ENCODE measurements around the gene ZBTB43. TPM values are rescaled to one million over a fixed set of nuclear protein-coding genes. Genes with fewer than 3 reads are reported as not detected.
"Not testable (repeated sequence)": the region's sequence is repeated elsewhere in the genome, so short reads cannot be mapped to it uniquely, and the experiment has no call there.

ZBTB43 gene
- total and polyA plus RNA-seq, 4 experiments from 2014 or later: 8.2 to 22.7 (median 15.7) TPM

DNA sequence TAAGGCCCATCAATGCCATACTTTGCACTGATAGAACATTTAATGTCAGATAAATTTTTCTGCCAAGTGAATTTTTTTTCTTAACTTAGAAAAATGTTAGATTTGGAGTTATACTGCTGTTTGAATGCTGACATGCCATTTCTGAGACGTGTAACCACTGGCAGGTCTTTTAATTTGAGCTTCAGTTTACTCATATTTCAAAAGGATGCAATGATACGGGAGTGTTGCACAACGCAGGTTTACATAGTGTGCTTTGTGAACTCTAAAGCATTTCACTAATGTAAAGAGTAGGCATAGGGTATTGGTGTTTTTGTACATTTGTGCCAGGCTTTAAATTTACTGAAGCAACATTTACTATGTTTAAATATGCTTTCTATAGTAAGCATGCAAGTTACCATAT lies 4.2 kb downstream of the ZBTB43 start:
- H3K27ac ChIP-seq (ENCODE audit: low read depth, low read length): no peak overlapping the region
- Mint-ChIP-seq H3K9me3 (peaks cover 0 to 6% (median 3%) of the 10 kb centered on the region in 8 donors), H3K4me1 (peaks cover 38 to 61% (median 52%) of the 10 kb centered on the region in 4 donors), H3K36me3 (peaks cover 22 to 47% of the 10 kb centered on the region in 2 donors), H3K27ac (no peak overlapping the region), H3K4me3 (no peak overlapping the region), H3K27me3 (no peaks in the 10 kb centered on the region)
- intact Hi-C loops (cut with micrococcal nuclease): no loop called here
- no peak overlapping the region for H3K4me3 ChIP-seq (ENCODE audit: low read length in 2 of 2)
- H3K27me3 ChIP-seq (ENCODE audit: insufficient read depth, low read length): no peaks in the 10 kb centered on the region
- peaks cover 7% of the 10 kb centered on the region for H3K36me3 ChIP-seq (ENCODE audit: insufficient read depth, low read length)
- no peaks in the 10 kb centered on the region for H3K9me3 ChIP-seq (ENCODE audit: control insufficient read depth in 1 of 2, low read length in 2 of 2)
- ChIA-PET POLR2A (ENCODE audit: partially characterized antibody) (interaction anchor here (0.6 kb wide), 1 partner anchor 90 kb away, joined by 3 read pairs; no protein-coding TSS in a partner anchor), CTCF (ENCODE audit: partially characterized antibody) (interaction anchor here (0.7 kb wide), 1 partner anchor 20 kb away, joined by 3 read pairs; no protein-coding TSS in a partner anchor)
- H3K4me1 ChIP-seq (ENCODE audit: insufficient read depth, low read length): peaks cover 38% of the 10 kb centered on the region
- DNase-seq: no peak

DNA sequence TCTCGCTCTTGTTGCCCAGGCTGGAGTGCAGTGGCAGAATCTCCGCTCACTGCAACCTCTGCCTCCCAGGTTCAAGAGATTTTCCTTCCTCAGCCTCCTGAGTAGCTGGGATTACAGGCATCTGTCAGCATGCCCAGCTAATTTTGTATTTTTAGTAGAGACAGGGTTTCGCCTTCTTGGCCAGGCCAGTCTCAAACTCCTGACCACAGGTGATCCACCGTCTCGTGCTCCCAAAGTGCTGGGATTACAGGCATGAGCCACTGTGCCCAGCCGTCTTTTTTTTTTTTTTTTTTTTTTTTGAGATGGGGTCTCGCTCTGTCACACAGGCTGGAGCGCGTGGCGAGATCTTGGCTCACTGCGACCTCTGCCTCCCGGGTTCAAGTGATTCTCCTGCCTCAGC lies 5.4 kb downstream of the ZBTB43 start:
- H3K27ac Mint-ChIP-seq; POLR2A ChIA-PET (ENCODE audit: partially characterized antibody); H3K27me3 ChIP-seq (ENCODE audit: insufficient read depth, low read length); DNase-seq; H3K4me3 Mint-ChIP-seq; H3K27me3 Mint-ChIP-seq; intact Hi-C loops (cut with micrococcal nuclease); H3K9me3 ChIP-seq (ENCODE audit: control insufficient read depth in 1 of 2, low read length in 2 of 2); H3K27ac ChIP-seq (ENCODE audit: low read depth, low read length); H3K4me3 ChIP-seq (ENCODE audit: low read length in 2 of 2): not testable (repeated sequence)
- CTCF ChIA-PET (ENCODE audit: partially characterized antibody): interaction anchor here (0.5 kb wide), 1 partner anchor 19 kb away, joined by 3 read pairs; no protein-coding TSS in a partner anchor
- Mint-ChIP-seq H3K9me3 (peaks cover 0 to 17% (median 8%) of the 10 kb centered on the region in 8 donors), H3K4me1 (peaks cover 32 to 53% (median 46%) of the 10 kb centered on the region in 4 donors), H3K36me3 (peaks cover 33 to 50% of the 10 kb centered on the region in 2 donors)
- Histone ChIP-seq H3K4me1 (ENCODE audit: insufficient read depth, low read length) (peaks cover 35% of the 10 kb centered on the region), H3K36me3 (ENCODE audit: insufficient read depth, low read length) (peaks cover 11% of the 10 kb centered on the region)

DNA sequence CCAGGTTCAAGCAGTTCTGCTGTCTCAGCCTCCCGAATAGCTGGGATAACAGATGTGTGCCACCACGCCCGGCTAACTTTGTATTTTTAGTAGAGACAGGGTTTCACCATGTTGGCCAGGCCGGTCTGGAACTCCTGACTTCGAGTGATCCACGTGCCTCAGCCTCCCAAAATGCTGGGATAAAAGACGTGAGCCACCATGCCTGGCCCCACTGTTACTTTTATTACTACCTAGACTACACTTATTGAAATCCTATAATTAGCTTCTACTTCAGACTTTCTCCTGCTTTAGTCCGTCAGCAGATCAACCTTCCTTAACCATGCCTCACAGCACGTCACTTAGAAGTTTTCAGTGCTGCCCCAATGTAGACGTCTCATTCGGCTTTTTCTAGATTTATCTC lies 8.2 kb downstream of the ZBTB43 start:
- Mint-ChIP-seq H3K36me3 (peaks cover 54 to 62% of the 10 kb centered on the region in 2 donors), H3K27ac (no peak overlapping the region), H3K9me3 (peaks cover 0 to 29% (median 16%) of the 10 kb centered on the region in 8 donors), H3K4me1 (peaks cover 20 to 39% (median 32%) of the 10 kb centered on the region in 4 donors), H3K27me3 (no peaks in the 10 kb centered on the region), H3K4me3 (peak overlapping the region in 1 of 8 donors; percentile 40)
- ChIA-PET CTCF (ENCODE audit: partially characterized antibody) (no interaction called here), POLR2A (ENCODE audit: partially characterized antibody) (no interaction called here)
- intact Hi-C loops (cut with micrococcal nuclease): no loop called here
- no peak overlapping the region for H3K4me3 ChIP-seq (ENCODE audit: low read length in 2 of 2)
- no peak overlapping the region for H3K27ac ChIP-seq (ENCODE audit: low read depth, low read length)
- no peaks in the 10 kb centered on the region for H3K9me3 ChIP-seq (ENCODE audit: control insufficient read depth in 1 of 2, low read length in 2 of 2)
- H3K27me3 ChIP-seq (ENCODE audit: insufficient read depth, low read length): no peaks in the 10 kb centered on the region
- peaks cover 11% of the 10 kb centered on the region for H3K36me3 ChIP-seq (ENCODE audit: insufficient read depth, low read length)
- DNase-seq: no peak
- H3K4me1 ChIP-seq (ENCODE audit: insufficient read depth, low read length): peaks cover 10% of the 10 kb centered on the region

GRCh38 chr9:126814091-126814490 lies 9.3 kb downstream of the ZBTB43 start:
- DNase-seq: no peak
- intact Hi-C loops (cut with micrococcal nuclease): no loop called here
- H3K4me3 ChIP-seq (ENCODE audit: low read length in 2 of 2): no peak overlapping the region
- Mint-ChIP-seq H3K9me3 (peaks cover 0 to 38% (median 25%) of the 10 kb centered on the region in 8 donors), H3K27ac (no peak overlapping the region), H3K4me1 (peaks cover 21 to 38% (median 31%) of the 10 kb centered on the region in 4 donors), H3K27me3 (no peaks in the 10 kb centered on the region), H3K4me3 (peak overlapping the region in 1 of 8 donors; percentile 31), H3K36me3 (peaks cover 65 to 68% of the 10 kb centered on the region in 2 donors)
- H3K36me3 ChIP-seq (ENCODE audit: insufficient read depth, low read length): peaks cover 10% of the 10 kb centered on the region
- no peaks in the 10 kb centered on the region for H3K27me3 ChIP-seq (ENCODE audit: insufficient read depth, low read length)
- ChIA-PET CTCF (ENCODE audit: partially characterized antibody) (no interaction called here), POLR2A (ENCODE audit: partially characterized antibody) (no interaction called here)
- H3K4me1 ChIP-seq (ENCODE audit: insufficient read depth, low read length): no peaks in the 10 kb centered on the region
- H3K27ac ChIP-seq (ENCODE audit: low read depth, low read length): no peak overlapping the region
- H3K9me3 ChIP-seq (ENCODE audit: control insufficient read depth in 1 of 2, low read length in 2 of 2): peaks cover 0 to 6% of the 10 kb centered on the region in 2 donors

DNA sequence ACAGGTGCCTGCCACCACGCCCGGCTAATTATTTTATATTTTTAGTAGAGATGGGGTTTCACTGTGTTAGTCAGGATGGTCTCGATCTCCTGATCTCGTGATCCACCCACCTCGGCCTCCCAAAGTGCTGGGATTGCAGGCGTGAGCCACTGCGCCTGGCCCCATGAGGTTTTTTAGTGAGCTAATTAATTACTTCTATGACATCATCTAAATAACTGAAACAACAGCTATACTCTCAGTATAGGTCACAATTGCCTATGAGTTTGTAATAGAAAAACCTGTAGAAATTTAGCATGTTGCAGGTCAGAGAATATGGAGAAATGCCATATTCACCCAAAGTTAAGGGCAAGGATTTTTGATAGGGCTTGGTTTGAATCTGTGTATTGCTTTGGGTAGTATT lies 12.8 kb downstream of the ZBTB43 start:
- H3K9me3 ChIP-seq (ENCODE audit: control insufficient read depth in 1 of 2, low read length in 2 of 2); H3K36me3 ChIP-seq (ENCODE audit: insufficient read depth, low read length); H3K27me3 Mint-ChIP-seq; H3K27ac Mint-ChIP-seq; H3K27me3 ChIP-seq (ENCODE audit: insufficient read depth, low read length); DNase-seq; H3K27ac ChIP-seq (ENCODE audit: low read depth, low read length); H3K4me3 ChIP-seq (ENCODE audit: low read length in 2 of 2); H3K4me3 Mint-ChIP-seq; intact Hi-C loops (cut with micrococcal nuclease); H3K4me1 ChIP-seq (ENCODE audit: insufficient read depth, low read length): not testable (repeated sequence)
- ChIA-PET POLR2A (ENCODE audit: partially characterized antibody) (interaction anchor here (1.0 to 1.3 kb wide), 3 partner anchors 12 to 47 kb away, joined by 3 to 4 read pairs (median 4); partner anchors contain the start of gene ZBTB43), CTCF (ENCODE audit: partially characterized antibody) (interaction anchor here (0.9 kb wide), 1 partner anchor 14 kb away, joined by 4 read pairs; no protein-coding TSS in a partner anchor)
- Mint-ChIP-seq H3K4me1 (peaks cover 27 to 51% (median 33%) of the 10 kb centered on the region in 4 donors), H3K9me3 (peaks cover 0 to 43% (median 26%) of the 10 kb centered on the region in 8 donors), H3K36me3 (peaks cover 63 to 72% of the 10 kb centered on the region in 2 donors)

DNA sequence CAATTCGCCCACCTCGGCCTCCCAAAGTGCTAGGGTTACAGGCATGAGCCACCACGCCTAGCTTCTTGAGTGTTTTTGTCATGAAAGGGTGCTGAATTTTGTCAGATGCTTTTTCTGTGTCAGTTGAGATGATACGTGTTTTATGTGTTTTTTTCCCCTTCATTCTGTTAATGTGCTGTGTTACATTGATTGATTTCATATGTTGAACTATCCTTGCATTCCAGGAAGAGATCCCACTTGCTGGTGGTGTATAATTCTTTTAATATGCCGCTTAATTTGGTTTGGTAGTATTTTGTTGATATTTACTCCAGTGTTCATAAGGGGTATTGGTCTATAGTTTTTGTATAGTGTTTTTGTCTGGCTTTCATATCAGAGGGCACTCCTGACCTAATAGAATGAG lies 13.6 kb downstream of the ZBTB43 start:
- peaks cover 27 to 51% (median 32%) of the 10 kb centered on the region in 4 donors for H3K4me1 Mint-ChIP-seq
- Histone ChIP-seq H3K4me1 (ENCODE audit: insufficient read depth, low read length) (no peaks in the 10 kb centered on the region), H3K27ac (ENCODE audit: low read depth, low read length) (no peak overlapping the region), H3K4me3 (ENCODE audit: low read length in 2 of 2) (no peak overlapping the region), H3K36me3 (ENCODE audit: insufficient read depth, low read length) (peaks cover 5% of the 10 kb centered on the region), H3K9me3 (ENCODE audit: control insufficient read depth in 1 of 2, low read length in 2 of 2) (peaks cover 0 to 6% of the 10 kb centered on the region in 2 donors), H3K27me3 (ENCODE audit: insufficient read depth, low read length) (no peaks in the 10 kb centered on the region)
- peaks cover 63 to 71% of the 10 kb centered on the region in 2 donors for H3K36me3 Mint-ChIP-seq
- peaks cover 0 to 39% (median 24%) of the 10 kb centered on the region in 8 donors for H3K9me3 Mint-ChIP-seq
- no peaks in the 10 kb centered on the region for H3K27me3 Mint-ChIP-seq
- no peak overlapping the region for H3K27ac Mint-ChIP-seq
- ChIA-PET CTCF (ENCODE audit: partially characterized antibody) (interaction anchor here (0.9 kb wide), 1 partner anchor 13 kb away, joined by 4 read pairs; no protein-coding TSS in a partner anchor), POLR2A (ENCODE audit: partially characterized antibody) (interaction anchor here (1.0 kb wide), 2 partner anchors 14 to 46 kb away, joined by 3 to 4 read pairs; partner anchors contain the start of gene ZBTB43)
- no peak for DNase-seq
- H3K4me3 Mint-ChIP-seq: peak overlapping the region in 1 of 8 donors; percentile 7
- intact Hi-C loops (cut with micrococcal nuclease): no loop called here

- Mint-ChIP-seq H3K27me3 (no peaks in the 10 kb centered on the region), H3K4me3 (peak overlapping the region in 1 of 8 donors; percentile 4), H3K9me3 (peaks cover 0 to 34% (median 21%) of the 10 kb centered on the region in 8 donors), H3K36me3 (peaks cover 59 to 66% of the 10 kb centered on the region in 2 donors), H3K27ac (no peak overlapping the region), H3K4me1 (peaks cover 26 to 56% (median 33%) of the 10 kb centered on the region in 4 donors)
- peaks cover 0 to 6% of the 10 kb centered on the region in 2 donors for H3K9me3 ChIP-seq (ENCODE audit: control insufficient read depth in 1 of 2, low read length in 2 of 2)
- no peaks in the 10 kb centered on the region for H3K4me1 ChIP-seq (ENCODE audit: insufficient read depth, low read length)
- no peaks in the 10 kb centered on the region for H3K27me3 ChIP-seq (ENCODE audit: insufficient read depth, low read length)
- H3K4me3 ChIP-seq (ENCODE audit: low read length in 2 of 2): no peak overlapping the region
- POLR2A ChIA-PET (ENCODE audit: partially characterized antibody): no interaction called here
- intact Hi-C loops (cut with micrococcal nuclease): no loop called here
- peaks cover 4% of the 10 kb centered on the region for H3K36me3 ChIP-seq (ENCODE audit: insufficient read depth, low read length)
- CTCF ChIA-PET (ENCODE audit: partially characterized antibody): no interaction called here
- H3K27ac ChIP-seq (ENCODE audit: low read depth, low read length): no peak overlapping the region
- no peak for DNase-seq
Measured at GRCh38 chr9:126819482-126819881, 14.6 kb downstream of the ZBTB43 start.
